GM12878 (cell line): Measurements from ENCODE around the gene PHF23. TPM values are rescaled to one million over a fixed set of nuclear protein-coding genes. Genes with fewer than 3 reads are reported as not detected.

Source experiments
- ATAC-seq: fragments of 200-7000 bp; cut with Tn5 transposase; 3 replicates; pipeline ENCODE4 v1.9.1; 2020; ENCODE audit warnings: mild to moderate bottlenecking, moderate library complexity
- BruUV-seq: library from RNA; stranded (reverse); fragments of 400-500 nt; replicated peaks from 2 replicates; lab custom pipeline; 2021; lab: Mats Ljungman, UMichigan
- CTCF ChIA-PET: fragments of 300-600 bp; sonication (Branson Sonifier 250); formaldehyde crosslinking; extraction: SDS; loops from one replicate; lab custom pipeline; 2021; ENCODE audit warnings: inconsistent platforms; lab: Yijun Ruan, JAX
- POLR2A ChIA-PET: fragments of 350-600 bp; formaldehyde crosslinking; extraction: SDS; loops from one replicate; lab custom pipeline; 2021; ENCODE audit warnings: inconsistent platforms; lab: Charles Lee
- RAD21 ChIA-PET: fragments of 300-600 bp; sonication (Branson Sonifier 250); formaldehyde crosslinking; loops from one replicate; lab custom pipeline; 2023; ENCODE audit warnings: antibody characterized with exemption; ENCODE audit not compliant: unreplicated experiment; lab: Charles Lee
- SMC1A ChIA-PET: fragments of 300-600 bp; sonication (Branson Sonifier 250); formaldehyde crosslinking; loops from one replicate; lab custom pipeline; 2023; ENCODE audit not compliant: unreplicated experiment, uncharacterized antibody; lab: Charles Lee
- DNase-seq: peaks from one replicate; pipeline ENCODE4 v3.0.0-alpha.2; 2011; ENCODE audit warnings: low read depth, low spot score
- FAIRE-seq: peaks from 3 replicates; lab custom pipeline; 2011; peaks lifted over from hg19 to GRCh38; lab: Jason Lieb, UNC
- H2AFZ ChIP-seq: 2 replicates; pipeline ENCODE4 v1.6.0; 2011; ENCODE audit warnings: low read depth, low read length, control low read depth; ENCODE audit not compliant: control insufficient read depth
- H3K27ac ChIP-seq: 2 replicates; pipeline ENCODE4 v1.5.1; 2011; ENCODE audit warnings: control low read depth; ENCODE audit not compliant: control insufficient read depth, insufficient read depth
- H3K27me3 ChIP-seq, 2 experiments: replicated peaks in 1 of 2; 2 replicates each; pipeline versions ENCODE4 v1.6.0 to v1.6.1; 2011; ENCODE audit warnings: low read length in 1 of 2; ENCODE audit not compliant: control insufficient read depth in 2 of 2, insufficient read depth in 2 of 2
- H3K36me3 ChIP-seq, 2 experiments: 2 replicates each; pipeline ENCODE4 v1.5.1; 2011; ENCODE audit warnings: low read length in 1 of 2; ENCODE audit not compliant: control insufficient read depth in 2 of 2, insufficient read depth in 2 of 2
- H3K4me1 ChIP-seq: 2 replicates; pipeline ENCODE4 v1.6.1; 2011; ENCODE audit warnings: mild to moderate bottlenecking, low read length, moderate library complexity, mixed read lengths; ENCODE audit not compliant: control insufficient read depth, insufficient read depth
- H3K4me2 ChIP-seq: 2 replicates; pipeline ENCODE4 v1.6.0; 2011; ENCODE audit warnings: control low read depth; ENCODE audit not compliant: control insufficient read depth, insufficient read depth
- H3K4me3 ChIP-seq: fragments of 200-600 bp; sonication (generic); 2 replicates; pipeline ENCODE4 v1.5.1; 2016
- H3K79me2 ChIP-seq: 2 replicates; pipeline ENCODE4 v1.6.0; 2011; ENCODE audit warnings: low read length; ENCODE audit not compliant: control insufficient read depth, insufficient read depth
- H3K9ac ChIP-seq: 2 replicates; pipeline ENCODE4 v1.8.0; 2011; ENCODE audit warnings: low read length, control low read depth, mixed read lengths; ENCODE audit not compliant: control insufficient read depth, insufficient read depth
- H3K9me3 ChIP-seq: replicated peaks from 3 replicates; pipeline ENCODE4 v1.5.1; 2011; ENCODE audit warnings: mild to moderate bottlenecking, low read length; ENCODE audit not compliant: control insufficient read depth, insufficient read depth
- H4K20me1 ChIP-seq: 2 replicates; pipeline ENCODE4 v1.6.0; 2011; ENCODE audit not compliant: control insufficient read depth, insufficient read depth
- CHD4 ChIP-seq: fragments of 200-600 bp; sonication (generic); IDR thresholded peaks from 2 replicates; pipeline ENCODE4 v1.6.1; 2016; ENCODE audit warnings: mild to moderate bottlenecking
- CUX1 ChIP-seq: IDR thresholded peaks from 2 replicates; pipeline ENCODE4 v1.6.1; 2012; ENCODE audit warnings: improper control_type of control experiment, low read depth, low read length; ENCODE audit not compliant: insufficient replicate concordance
- E2F8 ChIP-seq: fragments of 450-650 bp; IDR thresholded peaks from 2 replicates; pipeline ENCODE4 v1.6.1; 2018; ENCODE audit warnings: mild to moderate bottlenecking, low read depth, moderate library complexity; ENCODE audit not compliant: partially characterized antibody
- ELK1 ChIP-seq: IDR thresholded peaks from 2 replicates; pipeline ENCODE4 v1.6.1; 2012; ENCODE audit warnings: low read depth, low read length, improper control_type of control experiment
- FOS ChIP-seq: IDR thresholded peaks from 3 replicates; pipeline ENCODE4 v1.6.1; 2011; ENCODE audit warnings: borderline replicate concordance; ENCODE audit not compliant: insufficient read length; ENCODE audit errors: extremely low read depth
- IKZF1 ChIP-seq: fragments of 450-650 bp; conservative IDR thresholded peaks from 2 replicates; pipeline ENCODE4 v1.6.1; 2017; ENCODE audit warnings: antibody characterized with exemption, mild to moderate bottlenecking
- MTA2 ChIP-seq: fragments of 450-650 bp; IDR thresholded peaks from 2 replicates; pipeline ENCODE4 v1.6.1; 2016; ENCODE audit warnings: low read depth, mild to moderate bottlenecking, moderate library complexity
- NRF1 ChIP-seq: conservative IDR thresholded peaks from 2 replicates; pipeline ENCODE4 v1.6.1; 2011; ENCODE audit warnings: mild to moderate bottlenecking, low read depth, low read length, improper control_type of control experiment
- RAD51 ChIP-seq: fragments of 450-650 bp; IDR thresholded peaks from 2 replicates; pipeline ENCODE4 v1.6.1; 2016; ENCODE audit warnings: moderate library complexity, mild to moderate bottlenecking, inconsistent platforms
- RB1 ChIP-seq: fragments of 450-650 bp; formaldehyde crosslinking; IDR thresholded peaks from 2 replicates; pipeline ENCODE4 v1.6.1; 2017; ENCODE audit warnings: mild to moderate bottlenecking, borderline replicate concordance
- SP1 ChIP-seq: IDR thresholded peaks from one replicate; pipeline ENCODE4 v1.6.1; 2011; ENCODE audit warnings: low read depth, low read length
- WGBS: methylation state at CpG from one replicate; pipeline ENCODE4 v1.1.6; 2016; ENCODE audit warnings: low lambda C conversion rate; ENCODE audit not compliant: insufficient replicate concordance, insufficient coverage; ENCODE audit errors: missing lambda C conversion rate; 5-methylcytosine and 5-hydroxymethylcytosine counted together
- in situ Hi-C: fragments of 300-500 bp; cut with MboI; formaldehyde crosslinking; loops from 9 replicates; pipeline ENCODE4 v1.14.3; 2018; ENCODE audit warnings: mixed read lengths
- intact Hi-C: fragments of 100-400 bp; cut with micrococcal nuclease; formaldehyde crosslinking; loops from one replicate; pipeline ENCODE4 v1.14.2; 2022; ENCODE audit not compliant: unreplicated experiment
- polyA plus RNA-seq, 11 experiments: library from polyadenylated mRNA; depleted of rRNA in 4 of 11; unstranded in 6 of 11; stranded (reverse) in 5 of 11; fragments of >200 nt; fragmentation: Nextera tagmentation in 4 of 11; fragmentation: Illumina TruSeq in 1 of 11; extraction: Ambion mirVana in 4 of 11; extraction: Trizol in 1 of 11; gene quantifications; 1 replicate in 1 of 11; 2 replicates in 10 of 11; pipeline versions ENCODE4 v1.2.1 to v1.2.3, GENCODE V29; 2011 to 2016; ENCODE audit warnings: inconsistent platforms in 2 of 11, missing spikeins in 2 of 11, low read depth in 1 of 11
- total RNA-seq, 4 experiments: library from RNA; depleted of rRNA in 3 of 4; stranded (reverse); fragments of >200 nt in 3 of 4; fragmentation: Illumina TruSeq in 1 of 4; extraction: Trizol in 1 of 4; gene quantifications; 2 replicates each; pipeline versions ENCODE4 v1.2.1 to v1.2.3, GENCODE V29; 2013 to 2021

Gene PHF23
- total and polyA plus RNA-seq, 10 of the 15 experiments (the other 5 are each of a cell fraction or from before 2014, with no cell fraction given), result 8.2 to 84.8 (median 32.6) TPM

GRCh38 chr17:7242717-7243452 lies 3.6 kb upstream of the PHF23 start:
- SMC1A ChIA-PET, result interaction anchor here (1.0 to 4.3 kb wide), 5 partner anchors 8 to 94 kb away, joined by 3 to 34 read pairs (median 5); partner anchors contain the start of genes ACADVL, ACAP1, CTDNEP1 and DLG4
- in situ Hi-C loops, result no loop called here
- peak; percentile 93; the same call in 1 of the 2 replicates for TF ChIP-seq RB1
- peak; percentile 56; the same call in 1 of the 2 replicates for TF ChIP-seq MTA2
- peak; percentile 96 for TF ChIP-seq E2F8
- no peak for TF ChIP-seq NRF1
- TF ChIP-seq FOS, result no peak
- 0 out of 2 replicates have a peak, but pooled peaks have one; percentile 27 for TF ChIP-seq ELK1
- TF ChIP-seq RAD51, result peak; percentile 99
- peak; percentile 62 for TF ChIP-seq IKZF1
- peak; percentile 79 for TF ChIP-seq SP1
- no peak for TF ChIP-seq CHD4
- no peak for TF ChIP-seq CUX1

More at GRCh38 chr17:7242717-7243452, 3.6 kb upstream of the PHF23 start:
- Histone ChIP-seq H3K27me3 (no peaks in the 10 kb centered on the region), H4K20me1 (no peaks in the 10 kb centered on the region), H2AFZ (peak overlapping the region; percentile 70), H3K9ac (peak overlapping the region; percentile 93), H3K79me2 (peaks cover 43% of the 10 kb centered on the region), H3K4me2 (peak overlapping the region; percentile 88), H3K27ac (peak overlapping the region; percentile 67), H3K36me3 (peaks cover 10 to 19% of the 10 kb centered on the region in 2 experiments; a peak in 3 of 4 replicates), H3K4me1 (peaks cover 16% of the 10 kb centered on the region), H3K9me3 (no peaks in the 10 kb centered on the region), H3K4me3 (peak overlapping the region; percentile 83)
- 9% methylated on average over 49 of the region's 49 CpGs for WGBS
- POLR2A ChIA-PET, result interaction anchor here (0.9 to 7.3 kb wide), 7 partner anchors 7 to 204 kb away, joined by 3 to 99 read pairs (median 8); partner anchors contain the start of genes ACADVL, CTDNEP1, DLG4 and DVL2
- BruUV-seq, result no TSS peak
- CTCF ChIA-PET, result interaction anchor here (0.7 to 6.0 kb wide), 3 partner anchors 10 to 197 kb away, joined by 3 to 70 read pairs (median 6); partner anchors contain the start of genes ACADVL and DLG4
- ATAC-seq (peak; percentile 56), DNase-seq (peak; percentile 81), FAIRE-seq (peak; percentile 93)
- RAD21 ChIA-PET, result interaction anchor here (1.0 to 6.3 kb wide), 6 partner anchors 8 to 109 kb away, joined by 3 to 51 read pairs (median 6); partner anchors contain the start of genes ACADVL, ACAP1, CTDNEP1 and DLG4
- intact Hi-C loops, result loop anchor here (1.0 to 5.0 kb wide), 2 partner anchors 7 to 64 kb away; partner anchors contain the start of gene EIF5A
